Uterus (tissue), 4 donors: ENCODE data around the gene MARVELD1. TPM values are rescaled to one million over a fixed set of nuclear protein-coding genes. Genes with fewer than 3 reads are reported as not detected.

Source experiments
- DNase-seq, 2 donors: peaks; one replicate each; pipeline ENCODE4 v3.0.0-alpha.2; 2019 to 2020
- H3K27ac ChIP-seq, 2 donors: fragments of 200-600 bp; sonication (generic); 1 replicate in 1 of 2; 2 replicates in 1 of 2; pipeline ENCODE4 v1.5.1; 2016 to 2018
- H3K27me3 ChIP-seq, 2 donors: fragments of 200-600 bp; sonication (generic); one replicate each; pipeline ENCODE4 v1.5.1; 2018 to 2019; ENCODE audit warnings: control low read depth in 1 of 2
- H3K36me3 ChIP-seq, 2 donors: fragments of 200-600 bp; sonication (generic); one replicate each; pipeline ENCODE4 v1.5.1; 2019; ENCODE audit warnings: control low read depth in 1 of 2
- H3K4me1 ChIP-seq, 2 donors: fragments of 200-600 bp; sonication (generic); one replicate each; pipeline ENCODE4 v1.5.1; 2018 to 2019; ENCODE audit warnings: control low read depth in 1 of 2
- H3K4me3 ChIP-seq, 2 donors: fragments of 200-600 bp; sonication (generic); 1 replicate in 1 of 2; 2 replicates in 1 of 2; pipeline ENCODE4 v1.5.1; 2018 to 2019; ENCODE audit warnings: mild to moderate bottlenecking in 1 of 2
- H3K9me3 ChIP-seq, 2 donors: fragments of 200-600 bp; sonication (generic); one replicate each; pipeline ENCODE4 v1.5.1; 2019; ENCODE audit warnings: control low read depth in 1 of 2
- POLR2A ChIP-seq, 2 donors: fragments of 450-650 bp; IDR thresholded peaks; one replicate each; pipeline ENCODE4 v1.6.1; 2016; ENCODE audit warnings: antibody characterized with exemption in 2 of 2, mild to moderate bottlenecking in 1 of 2, moderate library complexity in 1 of 2
- intact Hi-C: fragments of 100-400 bp; cut with DNase I; formaldehyde crosslinking; loops from one replicate; pipeline ENCODE4 v1.15.1; 2023; ENCODE audit warnings: low total_unique reads
- total RNA-seq, 4 donors: library from RNA; depleted of rRNA in 3 of 4; stranded (reverse); fragments of >200 nt in 3 of 4; gene quantifications; one replicate each; pipeline versions ENCODE4 v1.1.0 to v1.2.4, GENCODE V29; 2014 to 2023
- TF ChIP-seq, protein P1 (sequence below), 4 experiments: fragments of 200-600 bp in 2 of 4; fragments of 450-650 bp in 2 of 4; sonication (generic) in 2 of 4; IDR thresholded peaks; one replicate each; pipeline ENCODE4 v1.5.1; 2016 to 2019; ENCODE audit warnings: antibody characterized with exemption in 4 of 4, mild to moderate bottlenecking in 2 of 4, moderate library complexity in 1 of 4
- donor health status: DM: yes; HTN: yes; CAD: no.

MARVELD1 gene
- total RNA-seq, 4 donors from 2014 or later = 36.9 to 158 (median 59.4) TPM

DNA sequence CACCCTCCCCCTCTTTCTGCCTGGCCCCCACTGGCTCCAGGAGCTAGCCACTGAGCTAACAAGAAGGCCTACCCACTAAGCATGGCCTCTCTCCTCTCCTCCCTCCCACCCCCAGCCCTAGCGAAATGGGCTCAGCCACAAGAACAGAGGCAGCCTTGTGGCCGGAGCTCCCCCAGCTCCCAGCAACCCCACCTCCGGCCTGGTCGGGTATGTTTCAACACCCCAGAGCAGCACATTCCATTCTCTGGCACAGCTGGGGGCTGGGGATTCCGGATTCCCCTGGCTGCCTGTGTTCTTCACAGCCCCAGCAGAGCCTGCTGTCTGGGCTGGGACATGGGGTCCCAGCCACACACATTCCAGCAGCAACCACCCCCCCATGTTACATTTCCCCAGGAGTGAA, 49.3 kb downstream of the MARVELD1 start:
- intact Hi-C loops = no loop called here
- DNase-seq = no peak
- Histone ChIP-seq H3K9me3 (no peaks in the 10 kb centered on the region), H3K4me1 (no peaks in the 10 kb centered on the region), H3K36me3 (no peaks in the 10 kb centered on the region), H3K27ac (no peak overlapping the region), H3K27me3 (no peaks in the 10 kb centered on the region), H3K4me3 (no peak overlapping the region)
- TF ChIP-seq, protein P1, sequence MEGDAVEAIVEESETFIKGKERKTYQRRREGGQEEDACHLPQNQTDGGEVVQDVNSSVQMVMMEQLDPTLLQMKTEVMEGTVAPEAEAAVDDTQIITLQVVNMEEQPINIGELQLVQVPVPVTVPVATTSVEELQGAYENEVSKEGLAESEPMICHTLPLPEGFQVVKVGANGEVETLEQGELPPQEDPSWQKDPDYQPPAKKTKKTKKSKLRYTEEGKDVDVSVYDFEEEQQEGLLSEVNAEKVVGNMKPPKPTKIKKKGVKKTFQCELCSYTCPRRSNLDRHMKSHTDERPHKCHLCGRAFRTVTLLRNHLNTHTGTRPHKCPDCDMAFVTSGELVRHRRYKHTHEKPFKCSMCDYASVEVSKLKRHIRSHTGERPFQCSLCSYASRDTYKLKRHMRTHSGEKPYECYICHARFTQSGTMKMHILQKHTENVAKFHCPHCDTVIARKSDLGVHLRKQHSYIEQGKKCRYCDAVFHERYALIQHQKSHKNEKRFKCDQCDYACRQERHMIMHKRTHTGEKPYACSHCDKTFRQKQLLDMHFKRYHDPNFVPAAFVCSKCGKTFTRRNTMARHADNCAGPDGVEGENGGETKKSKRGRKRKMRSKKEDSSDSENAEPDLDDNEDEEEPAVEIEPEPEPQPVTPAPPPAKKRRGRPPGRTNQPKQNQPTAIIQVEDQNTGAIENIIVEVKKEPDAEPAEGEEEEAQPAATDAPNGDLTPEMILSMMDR (IDR thresholded peaks at IDR 0.05) = no peak
- no peak for TF ChIP-seq POLR2A (IDR thresholded peaks at IDR 0.05)

DNA sequence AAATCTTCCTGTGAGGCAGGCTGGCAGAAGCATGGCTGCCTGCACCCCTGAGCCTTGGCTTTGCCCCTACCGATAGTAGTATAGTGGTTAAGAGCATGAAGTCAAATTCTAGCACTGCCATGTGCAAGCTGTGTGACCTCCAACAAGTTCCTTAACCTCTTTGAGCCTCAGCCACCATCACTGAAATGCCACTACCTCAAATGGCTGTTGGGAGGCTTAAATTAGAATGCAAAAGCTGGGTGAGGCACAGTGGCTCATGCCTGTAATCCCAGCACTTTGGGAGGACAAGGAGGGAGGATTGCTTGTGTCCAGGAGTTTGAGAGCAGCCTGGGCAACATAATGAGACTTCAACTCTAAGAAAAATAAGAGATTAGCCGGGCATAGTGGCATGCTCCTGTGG, 49.9 kb downstream of the MARVELD1 start:
- no peak overlapping the region for H3K27ac ChIP-seq
- no peak overlapping the region for H3K4me3 ChIP-seq
- intact Hi-C loops = no loop called here
- H3K36me3 ChIP-seq = no peaks in the 10 kb centered on the region
- H3K4me1 ChIP-seq = no peaks in the 10 kb centered on the region
- H3K27me3 ChIP-seq = no peaks in the 10 kb centered on the region
- no peaks in the 10 kb centered on the region for H3K9me3 ChIP-seq
- no peak for DNase-seq
- no peak for TF ChIP-seq POLR2A (IDR thresholded peaks at IDR 0.05)
- TF ChIP-seq, protein P1 (IDR thresholded peaks at IDR 0.05) = no peak

DNA sequence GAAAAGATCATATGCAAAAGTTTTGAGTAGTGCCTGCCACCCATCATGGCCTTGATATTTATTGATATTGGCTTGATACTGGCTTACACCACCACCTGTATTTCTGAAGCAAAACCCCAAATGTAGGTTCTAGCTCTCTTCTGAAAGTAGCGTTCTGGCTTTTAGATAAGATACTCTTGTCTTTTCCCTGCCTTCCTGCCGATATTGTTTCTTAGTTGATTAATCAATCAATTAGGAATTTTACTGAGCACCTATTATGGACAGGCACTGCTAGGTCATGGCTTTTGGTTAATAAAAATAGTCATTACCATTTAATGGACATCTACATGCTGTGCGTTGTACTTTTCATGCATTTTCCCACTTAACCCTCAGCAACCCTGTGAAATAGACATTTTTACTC, 50.4 kb downstream of the MARVELD1 start:
- Histone ChIP-seq H3K27me3 (no peaks in the 10 kb centered on the region), H3K4me1 (no peaks in the 10 kb centered on the region), H3K9me3 (no peaks in the 10 kb centered on the region), H3K36me3 (no peaks in the 10 kb centered on the region), H3K27ac (no peak overlapping the region), H3K4me3 (no peak overlapping the region)
- intact Hi-C loops = no loop called here
- TF ChIP-seq, protein P1 (IDR thresholded peaks at IDR 0.05) = no peak
- no peak for TF ChIP-seq POLR2A (IDR thresholded peaks at IDR 0.05)
- no peak for DNase-seq

DNA sequence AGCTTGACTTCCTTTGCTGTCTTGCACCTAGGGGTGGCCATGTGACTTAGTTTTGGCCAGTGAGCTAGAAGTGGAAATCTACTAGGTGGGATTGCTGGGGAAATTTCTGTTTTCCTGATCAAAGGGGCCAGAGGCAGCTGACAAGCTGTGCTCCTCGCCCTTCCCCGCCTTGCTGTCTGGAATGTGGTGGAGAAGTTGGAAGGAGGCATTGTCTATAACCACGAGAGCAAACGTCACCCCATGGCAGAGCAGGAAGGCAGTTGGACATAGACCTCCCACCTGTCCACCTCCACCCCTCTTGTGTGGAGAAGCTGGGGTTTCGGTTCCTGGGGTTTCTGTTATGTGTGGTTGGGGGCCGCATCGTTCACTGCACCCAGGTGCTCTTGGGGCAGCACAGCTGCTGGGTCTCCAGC, 51.0 kb downstream of the MARVELD1 start:
- intact Hi-C loops = no loop called here

DNA sequence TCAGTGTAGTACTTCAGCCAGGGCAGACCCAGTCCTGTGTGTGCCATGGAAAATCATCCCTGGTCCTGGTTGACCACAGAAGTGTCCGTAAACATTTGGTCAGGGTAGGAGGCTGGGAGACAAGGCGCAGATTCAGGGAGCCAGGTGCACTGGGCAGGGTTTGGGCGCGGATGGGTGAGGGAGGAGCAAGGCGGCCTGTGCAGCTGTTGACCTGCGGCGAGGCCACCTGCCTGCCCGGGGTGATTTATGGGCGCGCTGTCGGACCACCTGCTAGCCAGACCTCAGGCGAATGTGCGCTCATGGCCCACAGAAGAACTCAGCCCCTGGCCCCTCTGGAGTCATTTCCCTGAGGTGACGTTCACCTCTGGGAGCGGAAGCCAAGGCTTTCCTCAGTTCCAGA, 51.7 kb downstream of the MARVELD1 start:
- Histone ChIP-seq H3K4me1 (no peaks in the 10 kb centered on the region), H3K27me3 (no peaks in the 10 kb centered on the region), H3K4me3 (no peak overlapping the region), H3K9me3 (no peaks in the 10 kb centered on the region), H3K36me3 (no peaks in the 10 kb centered on the region), H3K27ac (no peak overlapping the region)
- TF ChIP-seq, protein P1 (IDR thresholded peaks at IDR 0.05) = no peak
- no peak for TF ChIP-seq POLR2A (IDR thresholded peaks at IDR 0.05)
- no peak for DNase-seq
- intact Hi-C loops = no loop called here

More for the DNA sequence above, 51.0 kb downstream of the MARVELD1 start:
- no peak for TF ChIP-seq POLR2A (IDR thresholded peaks at IDR 0.05)
- TF ChIP-seq, protein P1 (IDR thresholded peaks at IDR 0.05) = no peak
- Histone ChIP-seq H3K27ac (no peak overlapping the region), H3K27me3 (no peaks in the 10 kb centered on the region), H3K4me3 (no peak overlapping the region), H3K4me1 (no peaks in the 10 kb centered on the region), H3K36me3 (no peaks in the 10 kb centered on the region), H3K9me3 (no peaks in the 10 kb centered on the region)
- no peak for DNase-seq
